GM12878 (cell line): ENCODE results near the gene TMEM52. TPM values are rescaled to one million over a fixed set of nuclear protein-coding genes. Genes with fewer than 3 reads are reported as not detected.

Experiments used
- CBX3 ChIP-seq: fragments of 200-600 bp; sonication (generic); IDR thresholded peaks from 2 replicates; pipeline ENCODE4 v1.6.1; 2016; ENCODE audit warnings: low read depth, borderline replicate concordance
- HDGF ChIP-seq: fragments of 450-650 bp; IDR thresholded peaks from 2 replicates; pipeline ENCODE4 v1.6.1; 2016; ENCODE audit warnings: antibody characterized with exemption
- MEF2B ChIP-seq: fragments of 450-650 bp; IDR thresholded peaks from 2 replicates; pipeline ENCODE4 v1.6.1; 2018; ENCODE audit warnings: mild to moderate bottlenecking, moderate library complexity; ENCODE audit not compliant: partially characterized antibody, poor library complexity, severe bottlenecking
- MTA2 ChIP-seq: fragments of 450-650 bp; IDR thresholded peaks from 2 replicates; pipeline ENCODE4 v1.6.1; 2016; ENCODE audit warnings: low read depth, mild to moderate bottlenecking, moderate library complexity
- MXI1 ChIP-seq: fragments of 150-350 bp; IDR thresholded peaks from 2 replicates; pipeline ENCODE4 v1.6.1; 2011; ENCODE audit warnings: low read depth, mild to moderate bottlenecking, inconsistent platforms, low read length, improper control_type of control experiment
- STAT3 ChIP-seq: IDR thresholded peaks from 2 replicates; pipeline ENCODE4 v1.6.1; 2011; ENCODE audit warnings: low read depth, low read length, improper control_type of control experiment
- polyA plus RNA-seq, 11 experiments: library from polyadenylated mRNA; depleted of rRNA in 4 of 11; unstranded in 6 of 11; stranded (reverse) in 5 of 11; fragments of >200 nt; fragmentation: Nextera tagmentation in 4 of 11; fragmentation: Illumina TruSeq in 1 of 11; extraction: Ambion mirVana in 4 of 11; extraction: Trizol in 1 of 11; gene quantifications; 1 replicate in 1 of 11; 2 replicates in 10 of 11; pipeline versions ENCODE4 v1.2.1 to v1.2.3, GENCODE V29; 2011 to 2016; ENCODE audit warnings: inconsistent platforms in 2 of 11, missing spikeins in 2 of 11, low read depth in 1 of 11
- total RNA-seq, 4 experiments: library from RNA; depleted of rRNA in 3 of 4; stranded (reverse); fragments of >200 nt in 3 of 4; fragmentation: Illumina TruSeq in 1 of 4; extraction: Trizol in 1 of 4; gene quantifications; 2 replicates each; pipeline versions ENCODE4 v1.2.1 to v1.2.3, GENCODE V29; 2013 to 2021
- TF ChIP-seq, protein P1 (sequence below): fragments of 450-650 bp; IDR thresholded peaks from 2 replicates; pipeline ENCODE4 v1.6.1; 2017; ENCODE audit warnings: mild to moderate bottlenecking, moderate library complexity
- TF ChIP-seq, protein P2 (sequence below): fragments of 450-650 bp; formaldehyde crosslinking; IDR thresholded peaks from 2 replicates; pipeline ENCODE4 v1.4.0; 2020; ENCODE audit warnings: mild to moderate bottlenecking, moderate library complexity

The TMEM52 gene
- total and polyA plus RNA-seq, 10 of the 15 experiments (the other 5 are each of a cell fraction or from before 2014, with no cell fraction given): 0.17 to 0.33 (median 0.24) TPM; not detected in 7

DNA sequence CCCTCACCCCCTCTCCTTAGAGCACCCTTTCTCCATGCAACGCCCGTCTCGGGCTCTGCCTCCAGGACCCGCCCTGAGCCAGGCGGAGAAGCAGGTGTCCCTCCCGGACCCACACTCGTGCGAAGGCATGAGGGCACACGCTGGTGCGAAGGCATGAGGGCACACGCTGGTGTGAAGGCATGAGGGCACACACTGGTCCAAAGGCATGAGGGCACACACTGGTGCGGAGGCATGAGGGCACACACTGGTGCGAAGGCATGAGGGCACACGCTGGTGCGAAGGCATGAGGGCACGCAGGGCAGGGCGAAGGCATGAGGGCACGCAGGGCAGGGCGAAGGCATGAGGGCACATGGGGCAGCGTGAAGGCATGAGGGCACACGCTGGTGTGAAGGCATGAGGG is 5.8 kb upstream of the TMEM52 start (continued):
- TF ChIP-seq, protein P1, sequence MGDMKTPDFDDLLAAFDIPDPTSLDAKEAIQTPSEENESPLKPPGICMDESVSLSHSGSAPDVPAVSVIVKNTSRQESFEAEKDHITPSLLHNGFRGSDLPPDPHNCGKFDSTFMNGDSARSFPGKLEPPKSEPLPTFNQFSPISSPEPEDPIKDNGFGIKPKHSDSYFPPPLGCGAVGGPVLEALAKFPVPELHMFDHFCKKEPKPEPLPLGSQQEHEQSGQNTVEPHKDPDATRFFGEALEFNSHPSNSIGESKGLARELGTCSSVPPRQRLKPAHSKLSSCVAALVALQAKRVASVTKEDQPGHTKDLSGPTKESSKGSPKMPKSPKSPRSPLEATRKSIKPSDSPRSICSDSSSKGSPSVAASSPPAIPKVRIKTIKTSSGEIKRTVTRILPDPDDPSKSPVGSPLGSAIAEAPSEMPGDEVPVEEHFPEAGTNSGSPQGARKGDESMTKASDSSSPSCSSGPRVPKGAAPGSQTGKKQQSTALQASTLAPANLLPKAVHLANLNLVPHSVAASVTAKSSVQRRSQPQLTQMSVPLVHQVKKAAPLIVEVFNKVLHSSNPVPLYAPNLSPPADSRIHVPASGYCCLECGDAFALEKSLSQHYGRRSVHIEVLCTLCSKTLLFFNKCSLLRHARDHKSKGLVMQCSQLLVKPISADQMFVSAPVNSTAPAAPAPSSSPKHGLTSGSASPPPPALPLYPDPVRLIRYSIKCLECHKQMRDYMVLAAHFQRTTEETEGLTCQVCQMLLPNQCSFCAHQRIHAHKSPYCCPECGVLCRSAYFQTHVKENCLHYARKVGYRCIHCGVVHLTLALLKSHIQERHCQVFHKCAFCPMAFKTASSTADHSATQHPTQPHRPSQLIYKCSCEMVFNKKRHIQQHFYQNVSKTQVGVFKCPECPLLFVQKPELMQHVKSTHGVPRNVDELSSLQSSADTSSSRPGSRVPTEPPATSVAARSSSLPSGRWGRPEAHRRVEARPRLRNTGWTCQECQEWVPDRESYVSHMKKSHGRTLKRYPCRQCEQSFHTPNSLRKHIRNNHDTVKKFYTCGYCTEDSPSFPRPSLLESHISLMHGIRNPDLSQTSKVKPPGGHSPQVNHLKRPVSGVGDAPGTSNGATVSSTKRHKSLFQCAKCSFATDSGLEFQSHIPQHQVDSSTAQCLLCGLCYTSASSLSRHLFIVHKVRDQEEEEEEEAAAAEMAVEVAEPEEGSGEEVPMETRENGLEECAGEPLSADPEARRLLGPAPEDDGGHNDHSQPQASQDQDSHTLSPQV: no peak
- TF ChIP-seq HDGF: no peak
- TF ChIP-seq STAT3: no peak
- TF ChIP-seq MTA2: no peak
- TF ChIP-seq, protein P2, sequence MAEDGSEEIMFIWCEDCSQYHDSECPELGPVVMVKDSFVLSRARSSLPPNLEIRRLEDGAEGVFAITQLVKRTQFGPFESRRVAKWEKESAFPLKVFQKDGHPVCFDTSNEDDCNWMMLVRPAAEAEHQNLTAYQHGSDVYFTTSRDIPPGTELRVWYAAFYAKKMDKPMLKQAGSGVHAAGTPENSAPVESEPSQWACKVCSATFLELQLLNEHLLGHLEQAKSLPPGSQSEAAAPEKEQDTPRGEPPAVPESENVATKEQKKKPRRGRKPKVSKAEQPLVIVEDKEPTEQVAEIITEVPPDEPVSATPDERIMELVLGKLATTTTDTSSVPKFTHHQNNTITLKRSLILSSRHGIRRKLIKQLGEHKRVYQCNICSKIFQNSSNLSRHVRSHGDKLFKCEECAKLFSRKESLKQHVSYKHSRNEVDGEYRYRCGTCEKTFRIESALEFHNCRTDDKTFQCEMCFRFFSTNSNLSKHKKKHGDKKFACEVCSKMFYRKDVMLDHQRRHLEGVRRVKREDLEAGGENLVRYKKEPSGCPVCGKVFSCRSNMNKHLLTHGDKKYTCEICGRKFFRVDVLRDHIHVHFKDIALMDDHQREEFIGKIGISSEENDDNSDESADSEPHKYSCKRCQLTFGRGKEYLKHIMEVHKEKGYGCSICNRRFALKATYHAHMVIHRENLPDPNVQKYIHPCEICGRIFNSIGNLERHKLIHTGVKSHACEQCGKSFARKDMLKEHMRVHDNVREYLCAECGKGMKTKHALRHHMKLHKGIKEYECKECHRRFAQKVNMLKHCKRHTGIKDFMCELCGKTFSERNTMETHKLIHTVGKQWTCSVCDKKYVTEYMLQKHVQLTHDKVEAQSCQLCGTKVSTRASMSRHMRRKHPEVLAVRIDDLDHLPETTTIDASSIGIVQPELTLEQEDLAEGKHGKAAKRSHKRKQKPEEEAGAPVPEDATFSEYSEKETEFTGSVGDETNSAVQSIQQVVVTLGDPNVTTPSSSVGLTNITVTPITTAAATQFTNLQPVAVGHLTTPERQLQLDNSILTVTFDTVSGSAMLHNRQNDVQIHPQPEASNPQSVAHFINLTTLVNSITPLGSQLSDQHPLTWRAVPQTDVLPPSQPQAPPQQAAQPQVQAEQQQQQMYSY (CRISPR knock-in tag): no peak
- TF ChIP-seq MEF2B: no peak
- no peak for TF ChIP-seq CBX3
- TF ChIP-seq MXI1: no peak
- TF ChIP-seq, all 136 proteins: peak for 0
